Left forelimb (tissue), 1 donor: ENCODE measurements around the gene SLC6A19.

Experiments used
- DNase-seq: peaks from one replicate; pipeline ENCODE4 v3.0.0-alpha.2; 2018; ENCODE audit warnings: low spot score

SLC6A19 gene

GRCh38 chr5:1195916-1196315 lies 5.5 kb upstream of the SLC6A19 start:
- no peak for DNase-seq

DNA sequence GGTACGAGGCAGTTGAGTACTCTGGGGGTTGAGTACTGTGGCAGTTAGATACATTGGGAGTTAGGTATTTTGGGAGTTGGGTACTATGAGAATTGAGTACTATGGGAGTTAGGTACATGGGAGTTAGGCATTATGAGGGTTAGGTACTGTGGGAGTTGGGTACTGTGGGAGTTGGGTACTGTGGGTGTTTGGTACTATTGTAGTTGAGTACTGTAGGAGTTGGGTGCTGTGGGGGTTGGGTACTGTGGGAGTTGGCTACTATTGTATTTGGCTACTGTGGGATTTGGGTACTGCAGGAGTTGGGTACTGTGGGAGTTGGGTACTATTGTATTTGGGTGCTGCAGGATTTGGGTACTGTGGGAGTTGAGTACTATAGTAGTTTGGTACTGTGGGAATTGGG lies 4.8 kb upstream of the SLC6A19 start:
- DNase-seq, result no peak

DNA sequence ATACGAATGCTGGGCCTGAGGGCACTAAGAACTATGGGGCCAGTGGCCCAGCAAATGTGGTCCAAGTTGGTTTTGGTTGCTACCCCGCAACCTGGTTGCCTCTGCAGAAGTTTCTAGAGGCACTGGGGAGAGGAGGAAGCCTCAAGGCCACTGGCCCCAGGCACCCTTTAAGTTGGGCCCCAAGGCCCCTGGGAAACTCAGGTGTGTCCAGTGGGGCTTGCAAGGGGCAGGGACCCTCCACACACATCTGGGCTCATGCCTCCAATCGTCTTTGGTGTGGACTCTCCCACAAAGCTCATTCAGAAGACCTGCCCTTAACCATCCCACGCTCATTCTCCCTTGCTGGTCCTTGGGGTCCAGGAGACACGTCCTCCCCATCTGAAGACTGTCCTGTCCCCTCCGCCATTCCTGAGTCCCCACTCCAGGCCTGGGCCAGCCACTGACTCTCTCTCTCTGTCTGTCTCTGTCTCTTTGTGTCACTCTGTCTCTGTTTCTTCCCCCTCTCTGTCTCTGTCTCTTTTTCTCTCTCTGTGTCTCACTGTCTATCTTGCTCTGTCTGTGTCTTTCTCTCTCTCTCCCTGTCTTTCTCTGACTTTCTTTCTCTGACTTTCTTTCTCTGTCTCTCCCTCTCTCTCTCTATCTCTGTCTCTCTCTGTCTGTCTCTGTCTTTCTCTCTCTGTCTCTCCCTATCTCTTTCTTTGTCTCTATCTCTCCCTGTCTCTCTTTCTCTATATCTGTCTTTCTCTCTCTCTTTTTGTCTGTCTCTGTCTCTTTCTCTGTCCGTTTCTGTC lies 3.3 kb upstream of the SLC6A19 start:
- DNase-seq, result no peak

- DNase-seq, result no peak
Observed at GRCh38 chr5:1199340-1199648, 2.1 kb upstream of the SLC6A19 start.

DNA sequence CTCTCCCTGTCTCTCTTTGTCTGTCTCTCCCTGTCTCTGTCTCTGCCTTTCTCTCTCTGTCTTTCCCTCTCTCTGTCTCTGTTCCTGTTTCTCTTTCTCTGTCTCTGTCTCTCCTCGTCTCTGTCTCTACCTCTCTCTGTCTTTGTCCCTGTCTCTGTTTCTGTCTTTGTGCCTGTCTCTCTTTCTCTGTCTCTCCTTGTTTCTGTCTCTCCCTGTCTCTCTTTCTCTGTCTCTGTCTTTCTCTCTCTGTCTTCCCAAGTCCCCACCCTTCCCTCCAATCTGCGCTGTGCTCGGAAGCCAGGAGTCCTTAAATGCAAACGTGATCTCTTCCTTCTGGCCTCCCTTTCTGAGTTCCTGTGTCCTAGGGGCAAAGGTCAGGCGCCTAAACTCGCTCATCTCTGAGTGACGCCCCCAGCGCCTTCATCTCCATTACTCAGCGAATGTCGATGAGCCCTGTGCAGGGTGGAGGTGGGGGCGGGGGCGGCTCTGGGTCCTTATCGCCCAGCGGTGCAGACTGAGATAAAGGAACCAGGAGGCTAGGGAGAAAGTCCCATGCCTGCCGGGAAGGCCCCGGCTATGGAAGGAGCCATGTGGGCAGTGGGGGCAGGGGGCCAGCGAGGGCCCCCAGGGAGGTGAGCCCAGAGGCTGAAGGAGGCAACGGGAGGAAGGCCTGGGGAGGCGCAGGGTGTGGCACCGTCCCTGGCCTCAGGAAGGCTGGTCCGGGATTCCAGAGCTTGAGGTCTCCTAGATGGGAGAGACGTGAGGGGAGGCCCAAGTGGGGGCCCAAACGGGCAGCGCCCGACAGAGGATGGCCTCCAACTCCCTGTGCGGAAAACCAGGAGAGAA lies 1.5 kb upstream of the SLC6A19 start:
- no peak for DNase-seq

DNA sequence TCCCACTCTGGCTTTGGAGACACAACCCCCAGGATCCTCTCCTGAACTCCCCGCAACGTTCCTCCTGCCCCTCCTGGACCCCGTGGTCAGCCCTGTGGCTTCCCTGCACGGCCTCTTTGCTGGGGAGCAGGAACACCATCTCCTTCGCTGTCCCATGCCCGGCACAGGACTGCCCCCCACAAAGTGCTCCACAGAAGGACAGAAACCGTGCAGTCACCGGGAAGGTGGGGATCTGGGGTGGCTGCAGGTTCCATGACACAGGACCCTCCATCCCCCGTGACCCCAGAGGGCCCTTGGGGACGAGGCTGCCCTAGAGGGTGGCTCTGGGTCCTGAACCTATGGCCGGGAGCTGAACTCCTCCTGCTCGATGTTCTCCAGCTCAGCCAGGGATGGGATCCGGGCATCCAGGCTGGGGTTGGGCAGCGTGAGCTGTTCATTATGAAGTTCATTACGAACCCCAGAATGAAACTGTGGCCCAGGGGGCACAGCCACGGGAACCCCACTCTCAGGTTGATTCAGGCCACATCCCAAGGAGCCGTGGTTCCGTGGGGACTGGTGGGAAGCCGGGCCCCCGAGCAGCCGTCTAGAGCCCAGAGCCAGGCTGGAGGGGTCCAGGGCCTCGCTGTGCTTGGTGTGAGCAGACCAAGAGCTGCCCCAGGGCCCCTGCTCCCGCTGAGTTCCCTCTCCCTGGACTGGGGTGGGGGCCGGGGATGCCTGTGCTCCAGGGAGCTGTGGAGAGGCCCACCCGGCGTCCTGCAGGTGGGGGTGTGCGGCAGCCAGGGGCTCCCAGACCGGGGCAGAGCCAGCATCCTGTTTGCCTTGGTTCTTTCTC lies 684 bp upstream of the SLC6A19 start:
- no peak for DNase-seq

GRCh38 chr5:1202026-1202797 lies 817 bp downstream of the SLC6A19 start:
- no peak for DNase-seq

DNA sequence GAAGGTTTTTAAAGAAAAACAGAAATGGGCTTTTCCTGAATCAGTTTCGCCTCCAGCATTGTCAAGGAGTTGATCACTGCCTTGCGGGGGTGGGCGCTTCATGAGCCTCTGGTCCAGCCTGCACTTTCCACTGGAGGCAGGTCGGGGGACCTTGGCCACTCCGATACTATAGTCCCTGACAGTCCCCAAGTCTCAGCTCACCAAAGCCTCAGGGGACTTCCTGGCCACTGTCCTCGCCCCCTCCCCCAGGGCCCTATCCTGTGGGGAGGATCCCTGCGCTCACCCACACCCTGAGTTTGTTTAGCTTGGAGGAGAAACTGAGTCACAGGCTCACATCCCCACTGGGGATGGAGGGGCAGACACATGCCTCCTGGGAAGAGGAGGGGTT lies 1.4 kb downstream of the SLC6A19 start:
- no peak for DNase-seq

DNA sequence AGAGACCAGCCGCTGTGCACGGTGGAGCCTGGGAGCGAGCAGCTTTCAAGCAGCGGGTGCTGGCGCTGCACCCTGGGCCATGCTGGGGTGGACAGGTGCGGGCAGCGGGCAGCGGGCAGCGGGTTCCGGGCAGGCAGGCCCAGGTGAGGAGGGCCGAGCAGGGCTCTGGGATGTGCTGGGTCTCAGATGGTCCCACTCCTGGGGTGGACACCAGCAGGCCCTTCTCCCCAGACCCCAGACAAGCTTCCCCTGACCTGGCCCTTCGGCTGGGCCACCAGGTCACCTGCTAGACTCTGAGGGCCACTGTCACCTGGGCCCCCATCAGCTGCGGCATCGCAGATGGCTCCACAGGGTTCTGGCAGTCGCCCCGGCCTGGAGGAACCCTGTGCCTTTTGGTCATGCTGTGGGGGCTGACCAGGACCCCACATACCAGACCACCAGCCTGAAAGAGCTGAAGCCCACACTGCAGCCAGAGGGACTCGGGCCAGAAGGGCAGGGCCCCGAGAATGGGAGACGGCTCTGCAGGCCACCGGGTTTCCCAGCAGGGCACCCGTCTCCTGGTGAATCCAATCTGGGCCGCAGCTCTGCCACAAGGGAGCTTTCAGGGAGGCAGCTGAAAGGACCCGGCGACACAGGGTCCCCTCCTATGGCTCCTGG lies 2.0 kb downstream of the SLC6A19 start:
- DNase-seq, result no peak

DNA sequence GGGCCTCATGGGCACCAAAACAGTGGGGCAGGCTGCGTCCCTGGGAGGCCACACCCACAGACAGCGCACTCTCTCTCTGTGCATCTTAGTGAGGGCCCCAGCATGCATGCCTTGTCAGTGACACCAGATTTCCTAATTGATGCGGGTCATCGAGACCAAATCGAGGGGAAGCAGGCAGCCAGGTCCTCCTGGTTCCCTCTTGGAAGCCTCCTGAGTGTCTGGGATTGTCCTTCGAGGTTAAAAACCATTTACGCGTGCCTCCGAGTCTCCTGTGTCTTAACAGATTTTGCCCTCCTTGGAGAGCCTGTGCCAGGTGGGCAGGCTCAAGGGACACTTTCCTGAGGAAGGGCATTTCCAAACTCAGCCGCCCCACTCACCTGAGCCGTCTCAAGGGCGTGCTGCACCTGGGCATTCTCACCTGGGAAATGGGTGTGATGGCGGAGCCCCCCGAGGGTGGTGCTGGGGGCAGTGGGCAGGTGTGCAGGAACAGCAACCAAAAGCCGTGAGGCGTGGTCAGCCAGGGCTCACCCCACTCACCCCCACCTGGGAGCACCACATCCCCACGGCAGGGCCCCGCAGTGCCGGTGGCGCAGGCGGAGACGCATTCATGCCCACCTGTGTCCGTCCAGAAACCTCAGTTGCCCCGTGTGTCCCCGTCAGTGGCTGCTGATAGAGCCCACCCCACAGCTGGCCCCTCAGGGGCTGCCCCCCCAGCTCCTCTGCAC lies 2.7 kb downstream of the SLC6A19 start:
- DNase-seq, result no peak

GRCh38 chr5:1204693-1205242 lies 3.4 kb downstream of the SLC6A19 start:
- no peak for DNase-seq

DNA sequence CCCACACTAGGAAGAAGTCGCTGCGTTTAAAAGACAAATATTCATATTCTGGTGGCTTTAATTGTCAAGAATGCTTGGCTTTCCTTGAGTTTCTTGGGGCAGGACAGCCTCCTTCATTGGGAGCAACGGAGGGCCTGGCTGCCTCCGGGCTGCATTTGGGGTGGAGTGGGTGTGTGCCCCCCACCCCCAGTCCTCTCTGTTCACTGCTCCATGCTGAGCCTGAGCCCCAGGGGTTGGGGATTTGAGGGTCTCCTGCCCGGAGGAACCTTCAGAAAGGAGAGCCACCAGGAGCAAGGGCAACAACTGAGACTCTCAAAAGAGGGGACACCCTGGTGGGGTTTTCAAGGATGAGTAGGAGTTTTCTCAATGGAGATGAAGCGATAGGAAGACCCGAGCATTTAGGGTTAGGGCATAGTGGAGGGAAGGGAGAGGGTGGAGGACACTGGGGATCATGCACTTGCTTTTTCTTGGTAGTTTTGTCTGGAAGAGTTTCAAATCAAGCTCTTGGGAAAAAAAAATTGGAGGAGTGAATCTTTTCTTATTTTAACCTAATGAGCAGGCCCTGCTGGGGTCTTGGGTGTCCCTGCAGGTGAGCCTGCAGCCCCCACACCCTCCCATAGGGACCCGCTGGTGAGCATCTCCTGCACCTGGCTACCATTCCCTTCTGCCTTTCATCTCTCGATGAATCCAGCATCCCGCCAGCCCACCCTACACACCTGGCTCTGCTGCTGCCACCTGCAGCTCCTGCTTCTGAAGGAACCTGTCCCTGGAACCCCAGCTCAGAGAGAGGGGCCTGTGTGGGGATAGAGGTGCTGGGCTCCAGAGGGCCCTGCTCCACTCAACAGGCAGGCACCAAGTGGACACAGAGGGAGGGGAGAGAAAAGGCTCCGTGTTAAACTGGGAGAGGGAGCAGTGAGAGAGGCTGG lies 4.1 kb downstream of the SLC6A19 start:
- no peak for DNase-seq

- DNase-seq, result no peak
Observed at GRCh38 chr5:1206521-1207412, 5.4 kb downstream of the SLC6A19 start.

- DNase-seq, result no peak
Observed at GRCh38 chr5:1207555-1207954, 6.2 kb downstream of the SLC6A19 start.

- no peak for DNase-seq
Observed at GRCh38 chr5:1208221-1208742, 6.9 kb downstream of the SLC6A19 start.

GRCh38 chr5:1208743-1209488 lies 7.5 kb downstream of the SLC6A19 start:
- DNase-seq, result no peak

DNA sequence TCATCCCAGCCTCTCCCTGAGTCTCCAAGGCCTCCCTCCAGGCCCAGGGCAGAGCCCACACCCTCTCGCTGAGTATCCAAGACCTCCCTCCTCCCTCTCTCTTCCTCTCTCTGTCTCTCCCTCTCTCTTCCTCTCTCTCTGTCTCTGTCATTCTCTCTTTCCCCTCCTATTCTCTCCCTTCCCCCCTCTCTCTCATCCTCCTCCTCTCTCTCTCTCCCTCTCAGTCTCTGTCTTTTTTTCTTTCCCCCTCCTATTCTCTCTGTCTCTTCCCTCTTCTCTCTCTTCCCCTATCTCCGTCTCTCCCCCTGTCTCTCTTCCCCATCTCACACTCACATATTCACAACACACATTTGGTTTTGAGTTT lies 8.1 kb downstream of the SLC6A19 start:
- DNase-seq, result no peak
